Heart right ventricle (tissue), 16 donors: ENCODE measurements around the gene ERRFI1. TPM values are rescaled to one million over a fixed set of nuclear protein-coding genes. Genes with fewer than 3 reads are reported as not detected.

Experiments used
- ATAC-seq, 8 donors: fragments of 200-7000 bp; cut with Tn5 transposase; one replicate each; pipeline ENCODE4 v1.9.1; 2020; ENCODE audit warnings: mild to moderate bottlenecking in 8 of 8, moderate library complexity in 8 of 8, moderate number of reproducible peaks in 1 of 8
- DNase-seq, 2 donors: peaks; one replicate each; pipeline ENCODE4 v3.0.0-alpha.2; 2020
- H3K27ac ChIP-seq, 10 donors: fragments of 200-600 bp; sonication (generic) in 2 of 10; one replicate each; pipeline versions ENCODE4 v1.5.0 to v1.8.0; 2020 to 2022; ENCODE audit warnings: mild to moderate bottlenecking in 3 of 10
- H3K27me3 ChIP-seq, 7 donors: fragments of 200-600 bp; one replicate each; pipeline ENCODE4 v1.8.0; 2021 to 2022; ENCODE audit warnings: mild to moderate bottlenecking in 2 of 7
- H3K36me3 ChIP-seq, 9 donors: fragments of 200-600 bp; sonication (generic) in 1 of 9; one replicate each; pipeline versions ENCODE4 v1.5.0 to v1.8.0; 2020 to 2022; ENCODE audit warnings: mild to moderate bottlenecking in 2 of 9
- H3K4me1 ChIP-seq, 9 donors: fragments of 200-600 bp; sonication (generic) in 1 of 9; one replicate each; pipeline versions ENCODE4 v1.5.0 to v1.8.0; 2020 to 2022; ENCODE audit warnings: mild to moderate bottlenecking in 4 of 9
- H3K4me3 ChIP-seq, 10 donors: fragments of 200-600 bp; sonication (generic) in 2 of 10; one replicate each; pipeline versions ENCODE4 v1.5.0 to v1.8.0; 2020 to 2022; ENCODE audit warnings: mild to moderate bottlenecking in 7 of 10, moderate library complexity in 2 of 10
- H3K9me3 ChIP-seq, 11 donors: fragments of 200-600 bp in 10 of 11; sonication (generic) in 2 of 11; one replicate each; pipeline versions ENCODE4 v1.5.0 to v1.8.0; 2013 to 2022; ENCODE audit warnings: mild to moderate bottlenecking in 2 of 11, control low read depth in 1 of 11, moderate library complexity in 1 of 11
- CTCF ChIP-seq, 9 donors: fragments of 200-600 bp; sonication (generic) in 2 of 9; IDR thresholded peaks; one replicate each; pipeline versions ENCODE4 v1.5.0 to v1.8.0; 2021 to 2022; ENCODE audit warnings: antibody characterized with exemption in 9 of 9, mild to moderate bottlenecking in 5 of 9, moderate library complexity in 1 of 9
- WGBS, 2 donors: extraction: QIAGEN DNeasy Blood & Tissue Kit; methylation state at CpG; one replicate each; pipeline ENCODE4 v1.1.7; 2013; ENCODE audit warnings: inconsistent platforms in 1 of 2; 5-methylcytosine and 5-hydroxymethylcytosine counted together
- intact Hi-C, 10 donors: fragments of 100-400 bp; cut with DNase I; formaldehyde crosslinking; loops; one replicate each; pipeline versions ENCODE4 v1.11.1 to v1.14.2; 2022
- polyA plus RNA-seq, 2 donors: library from polyadenylated mRNA; stranded (reverse); fragments of 200-250 nt; gene quantifications; one replicate each; pipeline ENCODE4 v1.2.3, GENCODE V29; 2013
- total RNA-seq, 10 donors: library from RNA; stranded (reverse); fragmentation: NEBNext Ultra II Directional in 3 of 10; extraction: Animal tissue kit (Norgen Biotek cat#: 25700) in 3 of 10; gene quantifications; one replicate each; pipeline versions ENCODE4 v1.2.1 to v1.2.4, GENCODE V29; 2021 to 2023
- donor health status: Arrhythmogenic right ventricular cardiomyopathy.
- donor health status: ischemic (EF 13 %, LVEDD 7.1; RV severe dilation, severe dysfunction).
- donor health status: healthy with polysubstance abuse.
- donor health status: DM: no; HTN: yes; CAD: no.
- donor health status: DM: no; HTN: no; CAD: no.
- donor health status: ischemic (EF 25% LVEDD 6.9; RV normal size, moderate dysfunction).
- donor health status: ischemic (EF 25% LVEDD 5.7; RV mildly dilated, moderate dysfunction).
- donor health status: healthy.
- donor health status: DM: yes; HTN: yes; CAD: no.
- donor health status: Ischemic cardiomyopathy.
- donor health status: ischemic (EF 35%, LVEDD 5.7; RV mildly dilated, moderate dysfunction).
- donor health status: nonischemic (EF 11% LVEDD 7.7; RV severe dilation, severe dysfunction).
- donor health status: DM: yes; HTN: yes; CAD: no.
- donor health status: PGD.
- donor health status: ischemic (EF 29% LVEDD 5.4; RV normal size, mild dysfunction).
- donor health status: nonischemic (EF 23%, LVEDD 6.1; RV moderate dilation, normal function).

Gene ERRFI1
- total and polyA plus RNA-seq, 12 donors: 5.8 to 17.5 (median 10.0) TPM

GRCh38 chr1:8027748-8028570 lies 1.9 kb upstream of the ERRFI1 start:
- Histone ChIP-seq H3K4me3 (peak overlapping the region in 1 of 10 donors; percentile 88), H3K27me3 (peaks cover 0 to 58% (median 0%) of the 10 kb centered on the region in 7 donors), H3K27ac (peak overlapping the region in 8 of 10 donors; percentile 21 to 93 (median 90)), H3K4me1 (peaks cover 0 to 53% (median 35%) of the 10 kb centered on the region in 9 donors), H3K36me3 (no peaks in the 10 kb centered on the region), H3K9me3 (no peaks in the 10 kb centered on the region)
- WGBS, 2 donors: 37 to 49% methylated on average over 8 of the region's 8 CpGs
- no peak for TF ChIP-seq CTCF (IDR thresholded peaks at IDR 0.05)
- DNase-seq (no peak), ATAC-seq (no peak)
- intact Hi-C loops: loop anchor here (1.0 to 10.0 kb wide), 9 partner anchors 46 to 677 kb away; partner anchors contain the start of gene SLC45A1 (in 2 of the 10)

- no peak for TF ChIP-seq CTCF (IDR thresholded peaks at IDR 0.05)
- H3K4me1 ChIP-seq: peaks cover 0 to 59% (median 35%) of the 10 kb centered on the region in 9 donors
- peak overlapping the region in 9 of 10 donors; percentile 88 to 94 (median 91) for H3K27ac ChIP-seq
- no peaks in the 10 kb centered on the region for H3K9me3 ChIP-seq
- 80 to 82% methylated on average over 22 to 25 of the region's 25 CpGs for WGBS, 2 donors
- H3K36me3 ChIP-seq: no peaks in the 10 kb centered on the region
- peak overlapping the region in 9 of 10 donors; percentile 77 to 91 (median 88) for H3K4me3 ChIP-seq
- intact Hi-C loops: loop anchor here in 8 of 10 donors (1.0 to 10.0 kb wide), 9 partner anchors 45 to 678 kb away; partner anchors contain the start of gene SLC45A1 (in 2 of the 8)
- DNase-seq: peak in 1 of 2 donors; percentile 37
- H3K27me3 ChIP-seq: peaks cover 0 to 58% (median 0%) of the 10 kb centered on the region in 7 donors
- peak in 1 of 8 donors; percentile 20 for ATAC-seq
These were observed 1.1 kb upstream of the ERRFI1 start for GRCh38 chr1:8026976-8027747.

GRCh38 chr1:8025671-8026144 lies 401 bp downstream of the ERRFI1 start:
- Histone ChIP-seq H3K27me3 (peaks cover 0 to 58% (median 0%) of the 10 kb centered on the region in 7 donors), H3K4me3 (peak overlapping the region; percentile 51 to 91 (median 88)), H3K27ac (peak overlapping the region; percentile 87 to 94 (median 90)), H3K36me3 (no peaks in the 10 kb centered on the region), H3K9me3 (no peaks in the 10 kb centered on the region), H3K4me1 (peaks cover 0 to 59% (median 35%) of the 10 kb centered on the region in 9 donors)
- TF ChIP-seq CTCF (IDR thresholded peaks at IDR 0.05): no peak
- ATAC-seq: peak in 5 of 8 donors; percentile 4 to 18 (median 9)
- 1% methylated on average over 58 to 69 of the region's 69 CpGs for WGBS, 2 donors
- intact Hi-C loops: loop anchor here in 8 of 10 donors (1.0 to 10.0 kb wide), 9 partner anchors 43 to 679 kb away; partner anchors contain the start of gene SLC45A1 (in 2 of the 8)
- DNase-seq: no peak
